GM23338 (cell line): ENCODE data around the gene BCL2L15. TPM values are rescaled to one million over a fixed set of nuclear protein-coding genes. Genes with fewer than 3 reads are reported as not detected.
A peak's percentile ranks its signal among the peaks of the same experiment; 100 is the strongest.

ENCODE experiments used
- ATAC-seq: fragments of 200-7000 bp; cut with Tn5 transposase; 3 replicates; pipeline ENCODE4 v1.9.1; 2020
- DNase-seq: peaks from one replicate; pipeline ENCODE4 v3.0.0-alpha.2; 2015; ENCODE audit warnings: low spot score
- H2AFZ ChIP-seq: fragments of 200-600 bp; sonication (generic); 2 replicates; pipeline ENCODE4 v1.8.0; 2016; ENCODE audit warnings: antibody characterized with exemption, mild to moderate bottlenecking, moderate library complexity
- H3F3A ChIP-seq: fragments of 200-600 bp; sonication (generic); replicated peaks from 2 replicates; pipeline ENCODE4 v1.8.0; 2017; ENCODE audit warnings: antibody characterized with exemption, mixed run types, low read depth
- H3K27ac ChIP-seq: fragments of 200-600 bp; sonication (generic); 2 replicates; pipeline ENCODE4 v1.6.1; 2016; ENCODE audit warnings: low read depth
- H3K27me3 ChIP-seq: fragments of 200-600 bp; sonication (generic); 2 replicates; pipeline ENCODE4 v1.8.0; 2016; ENCODE audit warnings: mild to moderate bottlenecking, mixed run types, moderate library complexity; ENCODE audit not compliant: insufficient read depth
- H3K36me3 ChIP-seq: fragments of 200-600 bp; sonication (generic); 2 replicates; pipeline ENCODE4 v1.8.0; 2016; ENCODE audit warnings: mild to moderate bottlenecking; ENCODE audit not compliant: insufficient read depth
- H3K4me1 ChIP-seq: fragments of 200-600 bp; sonication (generic); 2 replicates; pipeline ENCODE4 v1.8.0; 2016; ENCODE audit warnings: mild to moderate bottlenecking, moderate library complexity; ENCODE audit not compliant: insufficient read depth
- H3K4me2 ChIP-seq: fragments of 200-600 bp; sonication (generic); 2 replicates; pipeline ENCODE4 v1.7.1; 2017; ENCODE audit warnings: mixed run types
- H3K4me3 ChIP-seq: fragments of 200-600 bp; sonication (generic); 2 replicates; pipeline ENCODE4 v1.6.1; 2016; ENCODE audit warnings: mixed run types
- H3K79me2 ChIP-seq: fragments of 200-600 bp; sonication (generic); replicated peaks from 2 replicates; pipeline ENCODE4 v1.8.0; 2017; ENCODE audit warnings: mild to moderate bottlenecking; ENCODE audit not compliant: insufficient read depth
- H3K9me2 ChIP-seq: fragments of 200-600 bp; sonication (generic); 2 replicates; pipeline ENCODE4 v1.8.0; 2017; ENCODE audit not compliant: insufficient read depth
- H4K20me1 ChIP-seq: fragments of 200-600 bp; sonication (generic); replicated peaks from 2 replicates; pipeline ENCODE4 v1.8.0; 2017; ENCODE audit warnings: mild to moderate bottlenecking; ENCODE audit not compliant: insufficient read depth
- H3K27ac Mint-ChIP-seq: 2 replicates; pipeline ENCODE4 v1.8.0; 2020; ENCODE audit warnings: inconsistent platforms, mild to moderate bottlenecking, moderate library complexity, mixed read lengths
- H3K27me3 Mint-ChIP-seq: 3 replicates; pipeline ENCODE4 v1.8.0; 2022; ENCODE audit warnings: low read depth, mild to moderate bottlenecking, moderate library complexity, mixed read lengths, inconsistent platforms; ENCODE audit not compliant: insufficient read depth, poor library complexity
- H3K36me3 Mint-ChIP-seq: 3 replicates; pipeline ENCODE4 v1.8.0; 2021; ENCODE audit warnings: low read depth, mild to moderate bottlenecking, inconsistent platforms, moderate library complexity, mixed read lengths
- H3K4me1 Mint-ChIP-seq: 3 replicates; pipeline ENCODE4 v1.8.0; 2020; ENCODE audit warnings: mild to moderate bottlenecking, inconsistent platforms, mixed read lengths
- H3K4me3 Mint-ChIP-seq: 3 replicates; pipeline ENCODE4 v1.8.0; 2021; ENCODE audit warnings: moderate library complexity, mild to moderate bottlenecking, inconsistent platforms, mixed read lengths
- H3K9me3 Mint-ChIP-seq: 3 replicates; pipeline ENCODE4 v1.8.0; 2020; ENCODE audit warnings: moderate library complexity, mild to moderate bottlenecking, inconsistent platforms, mixed read lengths
- CREB1 ChIP-seq: fragments of 250-450 bp; sonication (Bioruptor Pico); IDR thresholded peaks from 2 replicates; pipeline ENCODE4 v1.5.0; 2020; ENCODE audit warnings: low read depth, mild to moderate bottlenecking, moderate library complexity
- CTCF ChIP-seq, 2 experiments: fragments of 200-600 bp in 1 of 2; sonication (generic) in 1 of 2; conservative IDR thresholded peaks; 2 replicates each; pipeline versions ENCODE4 v1.5.1 to v1.6.1; 2016 to 2017; ENCODE audit warnings: antibody characterized with exemption in 2 of 2, low read depth in 2 of 2, mild to moderate bottlenecking in 2 of 2, moderate library complexity in 1 of 2
- ETS1 ChIP-seq: IDR thresholded peaks from 2 replicates; pipeline ENCODE4 v1.6.1; 2016; ENCODE audit warnings: antibody characterized with exemption
- EZH2phosphoT487 ChIP-seq: fragments of 200-600 bp; sonication (generic); IDR thresholded peaks from one replicate; pipeline ENCODE4 v1.8.1; 2018; ENCODE audit warnings: antibody characterized with exemption; ENCODE audit not compliant: unreplicated experiment
- JUNB ChIP-seq: IDR thresholded peaks from one replicate; pipeline ENCODE4 v1.6.1; 2016; ENCODE audit warnings: antibody characterized with exemption; ENCODE audit not compliant: unreplicated experiment
- NANOG ChIP-seq: IDR thresholded peaks from 2 replicates; pipeline ENCODE4 v1.6.1; 2016; ENCODE audit warnings: antibody characterized with exemption, borderline replicate concordance
- POLR2AphosphoS5 ChIP-seq: IDR thresholded peaks from 2 replicates; pipeline ENCODE4 v1.6.1; 2016; ENCODE audit warnings: antibody characterized with exemption, low read depth
- STAT1 ChIP-seq: IDR thresholded peaks from one replicate; pipeline ENCODE4 v1.6.1; 2016; ENCODE audit warnings: antibody characterized with exemption; ENCODE audit not compliant: unreplicated experiment
- ZNF114 ChIP-seq: fragments of 250-450 bp; sonication (Bioruptor Pico); IDR thresholded peaks from 2 replicates; pipeline ENCODE4 v1.5.0; 2020; ENCODE audit warnings: mild to moderate bottlenecking, moderate library complexity
- ZNF331 ChIP-seq: fragments of 250-450 bp; sonication (Bioruptor Pico); IDR thresholded peaks from 2 replicates; pipeline ENCODE4 v1.5.0; 2020; ENCODE audit warnings: low read depth, mild to moderate bottlenecking, moderate library complexity
- polyA plus RNA-seq: library from polyadenylated mRNA; unstranded; fragments of >200 nt; fragmentation: Nextera tagmentation; extraction: Ambion mirVana; gene quantifications from 2 replicates; pipeline ENCODE4 v1.2.1, GENCODE V29; 2016
- total RNA-seq: library from RNA; depleted of rRNA; stranded (reverse); fragments of >200 nt; shearing (Covaris generic); gene quantifications from 2 replicates; pipeline ENCODE4 v1.2.3, GENCODE V29; 2014

The BCL2L15 gene
- total and polyA plus RNA-seq, 2 experiments from 2014 or later, result not detected

- Histone ChIP-seq H3K4me2 (no peak overlapping the region), H2AFZ (no peak overlapping the region), H3K4me3 (no peak overlapping the region), H3K27ac (no peak overlapping the region), H3K36me3 (no peaks in the 10 kb centered on the region), H3F3A (no peaks in the 10 kb centered on the region), H3K9me2 (no peaks in the 10 kb centered on the region; the same call in 1 of the 2 replicates), H3K79me2 (no peaks in the 10 kb centered on the region), H3K27me3 (no peaks in the 10 kb centered on the region), H3K4me1 (peaks cover 11% of the 10 kb centered on the region; the same call in 1 of the 2 replicates), H4K20me1 (no peaks in the 10 kb centered on the region)
- DNase-seq (no peak), ATAC-seq (no peak)
- Mint-ChIP-seq H3K27ac (no peak overlapping the region), H3K27me3 (no peaks in the 10 kb centered on the region), H3K4me1 (peaks cover 10% of the 10 kb centered on the region; the same call in 2 of the 3 replicates), H3K36me3 (no peaks in the 10 kb centered on the region), H3K4me3 (no peak overlapping the region), H3K9me3 (no peaks in the 10 kb centered on the region)
- TF ChIP-seq EZH2phosphoT487 (no peak), ZNF114 (CRISPR knock-in tag) (no peak), ZNF331 (CRISPR knock-in tag) (no peak), NANOG (no peak), STAT1 (no peak), JUNB (no peak)
Observed at GRCh38 chr1:113876176-113876575, 11.2 kb downstream of the BCL2L15 start.

DNA sequence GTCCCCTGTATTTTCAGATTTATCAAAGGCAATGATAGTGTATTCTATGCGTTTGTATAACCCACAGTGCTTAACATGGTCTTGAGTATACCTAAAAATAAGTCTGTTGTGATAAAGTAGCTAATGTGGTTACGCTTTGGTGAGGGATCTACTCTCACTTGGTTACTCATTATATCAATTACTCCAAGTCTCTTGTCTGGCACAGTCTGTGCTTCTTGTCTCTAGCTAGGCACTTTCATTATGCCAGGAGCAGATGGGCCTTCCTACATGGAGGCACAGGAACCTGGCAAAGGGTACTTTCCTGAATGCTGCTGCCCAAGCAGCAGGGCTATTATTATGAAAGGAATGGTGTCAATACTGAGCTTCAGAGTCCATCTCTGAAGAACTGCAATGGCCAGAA is 11.7 kb downstream of the BCL2L15 start:
- no peaks in the 10 kb centered on the region for H3K9me3 Mint-ChIP-seq
- no peaks in the 10 kb centered on the region for H3K27me3 ChIP-seq
- TF ChIP-seq EZH2phosphoT487 (no peak), POLR2AphosphoS5 (no peak)
- H3K36me3 Mint-ChIP-seq, result no peaks in the 10 kb centered on the region
- H3K27ac ChIP-seq, result no peak overlapping the region
- H3K79me2 ChIP-seq, result no peaks in the 10 kb centered on the region
- peaks cover 7% of the 10 kb centered on the region; the same call in 1 of the 2 replicates for H3K4me1 ChIP-seq
- ATAC-seq, result no peak
- H3K27me3 Mint-ChIP-seq, result no peaks in the 10 kb centered on the region
- peaks cover 9% of the 10 kb centered on the region; the same call in 2 of the 3 replicates for H3K4me1 Mint-ChIP-seq
- no peaks in the 10 kb centered on the region for H3K36me3 ChIP-seq
- no peak overlapping the region for H3K4me3 Mint-ChIP-seq
- H3K4me2 ChIP-seq, result no peak overlapping the region
- H3K4me3 ChIP-seq, result no peak overlapping the region
- H2AFZ ChIP-seq, result no peak overlapping the region
- H3K27ac Mint-ChIP-seq, result no peak overlapping the region
- no peaks in the 10 kb centered on the region for H4K20me1 ChIP-seq
- DNase-seq, result no peak
- H3F3A ChIP-seq, result no peaks in the 10 kb centered on the region
- no peaks in the 10 kb centered on the region; the same call in 1 of the 2 replicates for H3K9me2 ChIP-seq

GRCh38 chr1:113874012-113874879 is 13.1 kb downstream of the BCL2L15 start:
- no peaks in the 10 kb centered on the region for H3K4me1 ChIP-seq
- H4K20me1 ChIP-seq, result no peaks in the 10 kb centered on the region
- Mint-ChIP-seq H3K4me3 (no peak overlapping the region), H3K9me3 (no peaks in the 10 kb centered on the region), H3K36me3 (no peaks in the 10 kb centered on the region), H3K27ac (no peak overlapping the region), H3K4me1 (peaks cover 5% of the 10 kb centered on the region; the same call in 2 of the 3 replicates), H3K27me3 (no peaks in the 10 kb centered on the region)
- no peak overlapping the region for H3K4me2 ChIP-seq
- ATAC-seq (peak; percentile 85), DNase-seq (peak; percentile 55)
- H3K4me3 ChIP-seq, result no peak overlapping the region
- no peak overlapping the region for H2AFZ ChIP-seq
- H3K79me2 ChIP-seq, result no peaks in the 10 kb centered on the region
- no peaks in the 10 kb centered on the region for H3F3A ChIP-seq
- no peaks in the 10 kb centered on the region for H3K36me3 ChIP-seq
- H3K27me3 ChIP-seq, result no peaks in the 10 kb centered on the region
- no peaks in the 10 kb centered on the region; the same call in 1 of the 2 replicates for H3K9me2 ChIP-seq
- H3K27ac ChIP-seq, result no peak overlapping the region
- TF ChIP-seq STAT1 (no peak), CTCF (conservative IDR thresholded peaks at IDR 0.05; ENCODE audit: low read depth in 2 of 2) (peak; percentile 54 to 56), CREB1 (CRISPR knock-in tag) (no peak), ZNF114 (CRISPR knock-in tag) (no peak), ZNF331 (CRISPR knock-in tag) (no peak), ETS1 (no peak)
